HG02981 (cell line): Measurements from ENCODE around the gene USO1.
"Not testable (repeated sequence)": the region's sequence is repeated elsewhere in the genome, so short reads cannot be mapped to it uniquely, and the experiment has no call there.

Experiments used
- ATAC-seq: cut with Tn5 transposase; IDR thresholded peaks from one replicate; pipeline ENCODE4 v1.9.1; 2021; ENCODE audit warnings: mild to moderate bottlenecking, moderate library complexity; ENCODE audit not compliant: unreplicated experiment

The USO1 gene

GRCh38 chr4:75834095-75834771, 109.9 kb downstream of the USO1 start:
- no peak for ATAC-seq

GRCh38 chr4:75834772-75835154, 110.4 kb downstream of the USO1 start:
- no peak for ATAC-seq

GRCh38 chr4:75841641-75842520, 117.5 kb downstream of the USO1 start:
- ATAC-seq, result no peak

GRCh38 chr4:75843596-75843995, 119.2 kb downstream of the USO1 start:
- no peak for ATAC-seq

DNA sequence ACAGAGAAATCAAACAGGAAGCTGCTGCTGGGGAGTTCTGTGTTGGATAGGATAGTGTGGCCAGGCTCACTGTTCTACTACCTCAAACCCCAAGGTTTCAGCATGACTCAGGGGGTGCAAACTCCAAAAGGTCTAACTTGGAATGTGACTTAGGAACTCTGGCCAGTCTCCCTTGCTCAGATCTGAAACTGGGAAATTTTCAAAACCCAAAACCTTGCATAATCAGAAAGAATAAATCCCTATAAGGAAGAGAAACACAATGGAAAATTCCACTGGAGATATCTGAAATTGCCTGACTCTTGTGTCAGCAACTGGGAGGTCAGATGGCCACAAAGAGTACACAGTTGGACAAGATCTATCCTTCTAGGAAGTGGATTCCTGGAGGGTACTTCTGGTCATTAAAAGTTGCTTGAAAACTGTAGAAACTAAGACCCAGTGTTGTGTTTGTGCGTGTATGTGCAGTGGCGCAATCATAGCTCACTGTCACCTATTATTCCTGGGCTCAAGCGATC, 119.8 kb downstream of the USO1 start:
- ATAC-seq, result no peak

DNA sequence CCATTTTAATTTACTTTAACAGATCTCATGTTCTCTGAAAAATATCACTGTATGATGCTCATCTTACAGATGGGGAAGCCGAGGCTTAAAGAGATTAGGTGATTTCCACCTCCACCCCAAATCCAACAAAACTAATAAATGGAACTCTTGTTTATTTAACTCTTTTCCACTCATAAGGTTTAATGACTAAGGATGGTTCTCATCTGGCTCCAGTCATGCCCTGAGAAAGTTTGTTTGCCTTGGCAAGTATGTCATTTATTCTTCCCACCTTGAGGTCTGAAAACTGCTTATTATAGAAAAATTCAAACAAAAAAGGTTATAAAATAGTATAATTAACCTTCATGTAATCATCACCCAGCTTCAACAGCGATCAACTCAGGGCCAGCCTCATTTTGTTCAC, 121.6 kb downstream of the USO1 start:
- ATAC-seq, result no peak

DNA sequence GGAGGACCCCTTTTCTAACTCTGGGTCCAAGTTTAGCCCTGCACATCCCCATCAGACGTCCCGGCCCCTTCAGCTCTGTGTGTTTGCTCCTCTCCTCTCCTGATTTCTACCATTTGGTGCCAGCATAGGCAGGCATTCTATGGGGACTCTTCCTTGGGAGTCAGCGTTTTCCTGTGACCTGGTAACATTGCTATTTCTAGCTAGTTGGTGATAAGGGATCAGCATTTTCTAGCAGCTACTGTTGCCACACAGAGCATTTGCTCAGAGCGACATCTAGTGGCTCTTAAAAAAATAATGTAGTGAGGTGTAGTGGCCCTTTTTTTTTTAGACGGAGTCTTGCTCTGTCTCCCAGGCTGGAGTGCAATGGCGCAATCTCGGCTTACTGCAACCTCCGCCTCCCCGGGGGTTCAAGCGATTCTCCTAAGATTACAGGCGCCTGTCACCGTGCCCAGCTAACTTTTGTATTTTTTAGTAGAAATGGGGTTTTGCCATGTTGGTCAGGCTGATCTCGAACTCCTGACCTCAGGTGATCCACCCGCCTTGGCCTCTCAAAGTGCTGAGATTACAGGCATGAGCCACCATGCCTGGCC, 123.9 kb downstream of the USO1 start:
- not testable (repeated sequence) for ATAC-seq

DNA sequence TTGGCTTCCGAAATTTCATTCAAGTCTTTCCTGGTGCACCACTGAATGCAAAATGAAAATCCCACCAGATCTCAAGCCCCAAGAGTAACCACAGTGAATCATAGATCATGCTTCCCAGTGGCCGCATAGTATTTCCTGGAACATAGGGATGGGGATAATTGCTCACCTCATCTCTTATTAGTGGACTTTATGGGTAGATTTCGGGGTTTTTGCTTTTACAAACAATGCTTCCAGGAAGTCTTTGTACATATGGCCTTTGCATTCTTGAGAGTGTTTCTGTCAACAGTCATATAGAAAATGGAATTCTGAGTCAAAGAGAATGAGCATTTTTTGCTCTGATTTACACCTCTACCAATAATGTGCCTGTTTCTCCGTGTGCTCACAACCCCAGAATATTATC, 124.5 kb downstream of the USO1 start:
- no peak for ATAC-seq

DNA sequence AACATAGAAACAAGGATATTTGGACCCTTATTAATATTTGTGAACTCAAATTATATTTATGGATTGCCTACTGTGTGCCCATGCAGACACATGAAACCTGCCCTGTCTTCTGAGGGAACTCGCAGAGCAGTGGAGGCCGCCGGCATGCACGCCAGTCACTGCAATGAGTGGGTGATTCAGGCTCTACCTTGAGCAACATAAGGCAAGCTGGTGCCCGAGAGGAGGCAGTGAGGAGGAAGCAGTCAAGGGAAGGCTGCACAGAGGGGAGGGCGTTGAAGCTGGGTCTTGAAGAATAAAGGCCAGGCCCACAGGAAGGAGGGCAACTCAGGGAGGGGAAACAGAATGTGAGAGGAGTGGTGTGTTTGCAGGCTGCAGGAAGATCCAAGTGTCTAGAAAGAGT, 125.1 kb downstream of the USO1 start:
- no peak for ATAC-seq

DNA sequence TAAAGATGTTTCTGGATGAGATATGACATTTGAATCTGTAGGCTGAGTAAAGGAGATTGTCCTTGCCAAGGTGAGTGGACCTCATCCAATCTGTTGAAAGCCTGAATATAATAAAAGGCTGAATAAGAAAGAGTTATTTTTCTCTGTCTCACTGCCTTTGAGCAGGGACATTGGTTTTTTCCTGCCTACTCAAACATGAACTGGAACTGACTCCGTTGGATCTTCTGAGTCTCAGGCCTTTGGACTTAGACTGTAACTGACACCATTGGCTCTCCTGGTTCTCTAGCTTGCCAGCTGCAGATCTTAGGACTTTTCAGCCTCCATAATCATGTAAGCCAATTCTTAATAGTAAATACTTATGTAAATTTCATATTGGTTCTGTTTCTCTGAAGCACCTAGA, 134.3 kb downstream of the USO1 start:
- no peak for ATAC-seq

- no peak for ATAC-seq
Measured at GRCh38 chr4:75860606-75861005, 136.2 kb downstream of the USO1 start.
